ENCODE results near the gene BRPF1.

DNA sequence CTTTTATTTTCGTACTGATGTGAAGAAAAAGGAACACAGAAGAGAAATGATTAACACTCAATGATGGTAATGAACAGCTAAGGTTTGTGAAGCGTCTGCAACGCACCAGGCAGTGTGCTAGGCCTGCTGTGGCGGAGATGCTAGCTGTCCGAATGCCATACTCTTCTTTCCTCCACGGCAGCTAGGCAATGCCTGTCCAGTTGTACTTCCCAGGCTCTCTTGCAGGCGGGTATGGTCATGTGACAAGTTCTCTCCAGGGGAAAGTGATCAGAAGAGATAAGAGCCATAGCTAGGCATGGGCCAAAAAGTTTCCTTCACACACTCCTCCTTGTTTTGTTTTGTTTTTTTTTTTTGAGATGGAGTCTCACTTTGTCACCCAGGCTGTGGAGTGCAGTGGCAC lies 54.1 kb downstream of the BRPF1 start:
- TF ChIP-seq CTCF (IDR thresholded peaks at IDR 0.05) (no peak), EZH2phosphoT487 (IDR thresholded peaks at IDR 0.05) (no peak)
